Measurements from ENCODE around the gene MRLN. TPM values are rescaled to one million over a fixed set of nuclear protein-coding genes. Genes with fewer than 3 reads are reported as not detected.

The MRLN gene
- total RNA-seq, 1 donor from 2014 or later = not detected

GRCh38 chr10:59757966-59758365 lies 4.7 kb upstream of the MRLN start:
- Mint-ChIP-seq H3K36me3 (ENCODE audit: unreplicated experiment) (no peaks in the 10 kb centered on the region), H3K27ac (ENCODE audit: unreplicated experiment) (no peak overlapping the region), H3K27me3 (ENCODE audit: unreplicated experiment) (peaks cover 27% of the 10 kb centered on the region), H3K4me1 (ENCODE audit: unreplicated experiment) (no peaks in the 10 kb centered on the region), H3K4me3 (ENCODE audit: unreplicated experiment) (no peak overlapping the region), H3K9me3 (ENCODE audit: unreplicated experiment) (no peaks in the 10 kb centered on the region)
- no peak for TF ChIP-seq CTCF (IDR thresholded peaks at IDR 0.05)
- DNase-seq (ENCODE audit: extremely low spot score, unreplicated experiment) = no peak

GRCh38 chr10:59754951-59755350 lies 1.7 kb upstream of the MRLN start:
- Mint-ChIP-seq H3K4me3 (ENCODE audit: unreplicated experiment) (no peak overlapping the region), H3K4me1 (ENCODE audit: unreplicated experiment) (no peaks in the 10 kb centered on the region), H3K27me3 (ENCODE audit: unreplicated experiment) (peaks cover 54% of the 10 kb centered on the region), H3K27ac (ENCODE audit: unreplicated experiment) (no peak overlapping the region), H3K9me3 (ENCODE audit: unreplicated experiment) (no peaks in the 10 kb centered on the region), H3K36me3 (ENCODE audit: unreplicated experiment) (no peaks in the 10 kb centered on the region)
- TF ChIP-seq CTCF (IDR thresholded peaks at IDR 0.05) = no peak
- DNase-seq (ENCODE audit: extremely low spot score, unreplicated experiment) = no peak

DNA sequence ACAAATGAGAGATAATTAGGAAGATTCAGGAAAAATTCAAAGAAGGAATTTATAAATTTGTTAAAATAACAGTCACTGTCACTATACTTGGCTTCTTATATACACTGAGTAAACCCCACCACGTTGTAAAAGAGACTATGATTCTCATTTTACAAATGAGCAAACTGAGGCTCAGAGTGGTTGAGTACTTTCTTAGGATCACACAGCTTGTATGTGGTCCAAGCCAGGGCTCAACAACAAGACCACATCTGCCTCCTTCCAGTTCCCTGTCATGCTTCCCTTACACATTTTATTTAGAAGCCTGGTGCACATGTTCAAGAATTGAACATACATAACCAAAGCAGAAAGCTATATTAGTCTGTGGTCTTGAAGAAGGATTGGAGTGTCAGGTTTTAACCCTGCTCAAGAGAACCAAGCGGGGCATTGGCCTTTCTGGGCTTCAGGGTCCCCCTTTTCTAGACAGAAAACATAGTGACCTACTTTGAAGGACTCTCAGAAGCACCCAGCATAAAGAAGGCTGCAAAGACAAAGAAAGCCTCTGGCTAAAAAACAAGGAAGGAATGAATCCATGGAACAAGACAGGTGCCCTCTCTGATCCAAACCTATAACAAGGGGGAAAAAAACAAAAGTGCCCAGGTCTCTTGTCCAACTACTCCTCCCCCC lies 846 bp downstream of the MRLN start:
- Mint-ChIP-seq H3K4me1 (ENCODE audit: unreplicated experiment) (no peaks in the 10 kb centered on the region), H3K9me3 (ENCODE audit: unreplicated experiment) (no peaks in the 10 kb centered on the region), H3K36me3 (ENCODE audit: unreplicated experiment) (no peaks in the 10 kb centered on the region), H3K4me3 (ENCODE audit: unreplicated experiment) (no peak overlapping the region), H3K27me3 (ENCODE audit: unreplicated experiment) (peaks cover 56% of the 10 kb centered on the region), H3K27ac (ENCODE audit: unreplicated experiment) (no peak overlapping the region)
- no peak for DNase-seq (ENCODE audit: extremely low spot score, unreplicated experiment)
- TF ChIP-seq CTCF (IDR thresholded peaks at IDR 0.05) = no peak

DNA sequence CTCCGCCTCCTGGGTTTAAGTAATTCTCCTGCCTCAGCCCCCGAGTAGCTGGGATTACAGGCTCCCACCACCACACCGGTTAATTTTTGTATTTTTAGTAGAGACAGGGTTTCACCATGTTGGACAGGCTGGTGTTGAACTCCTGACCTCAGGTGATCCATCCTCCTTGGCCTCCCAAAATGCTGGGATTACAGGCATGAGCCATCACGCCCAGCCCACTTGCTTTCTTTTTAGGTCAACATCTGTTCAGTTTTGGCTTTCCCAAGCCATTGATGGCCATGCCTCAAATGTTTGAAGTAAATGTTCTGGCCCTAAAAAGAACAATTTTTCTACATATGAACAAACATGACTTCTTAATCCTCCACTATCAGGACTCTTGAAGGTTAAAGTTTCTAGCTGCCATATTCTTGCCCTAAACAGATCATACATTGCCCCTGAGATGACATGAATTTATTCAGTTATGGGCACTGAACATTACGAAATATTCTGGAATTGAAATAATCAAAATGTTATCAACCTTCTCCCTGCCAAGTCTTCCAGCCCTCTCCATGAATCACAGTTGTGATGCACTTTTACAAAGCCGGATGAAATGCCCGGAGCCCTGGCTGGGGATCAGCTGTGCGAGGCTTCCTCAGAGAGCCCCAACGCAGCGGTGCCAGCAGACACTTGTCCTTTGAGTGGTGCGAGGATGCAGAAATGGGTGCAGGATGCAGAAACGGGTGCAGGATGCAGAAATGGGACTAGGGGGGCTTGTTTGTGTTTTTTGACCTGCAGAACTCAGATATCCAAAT lies 2.9 kb downstream of the MRLN start:
- DNase-seq (ENCODE audit: extremely low spot score, unreplicated experiment) = no peak
- no peaks in the 10 kb centered on the region for H3K36me3 Mint-ChIP-seq (ENCODE audit: unreplicated experiment)
- H3K27ac Mint-ChIP-seq (ENCODE audit: unreplicated experiment) = no peak overlapping the region
- H3K4me3 Mint-ChIP-seq (ENCODE audit: unreplicated experiment) = no peak overlapping the region
- H3K9me3 Mint-ChIP-seq (ENCODE audit: unreplicated experiment) = no peaks in the 10 kb centered on the region
- no peak for TF ChIP-seq CTCF (IDR thresholded peaks at IDR 0.05)
- H3K27me3 Mint-ChIP-seq (ENCODE audit: unreplicated experiment) = peaks cover 51% of the 10 kb centered on the region
- no peaks in the 10 kb centered on the region for H3K4me1 Mint-ChIP-seq (ENCODE audit: unreplicated experiment)

- no peaks in the 10 kb centered on the region for H3K4me1 Mint-ChIP-seq (ENCODE audit: unreplicated experiment)
These were observed 4.4 kb downstream of the MRLN start for GRCh38 chr10:59748834-59749233.

More at GRCh38 chr10:59748834-59749233, 4.4 kb downstream of the MRLN start:
- no peak for TF ChIP-seq CTCF (IDR thresholded peaks at IDR 0.05)
- Mint-ChIP-seq H3K27ac (ENCODE audit: unreplicated experiment) (no peak overlapping the region), H3K27me3 (ENCODE audit: unreplicated experiment) (peaks cover 49% of the 10 kb centered on the region), H3K4me3 (ENCODE audit: unreplicated experiment) (no peak overlapping the region), H3K9me3 (ENCODE audit: unreplicated experiment) (no peaks in the 10 kb centered on the region), H3K36me3 (ENCODE audit: unreplicated experiment) (no peaks in the 10 kb centered on the region)
- DNase-seq (ENCODE audit: extremely low spot score, unreplicated experiment) = no peak
